Smooth muscle cell (in vitro differentiated cells): Measurements from ENCODE around the gene CDK13. TPM values are rescaled to one million over a fixed set of nuclear protein-coding genes. Genes with fewer than 3 reads are reported as not detected.
"Not testable (repeated sequence)": the region's sequence is repeated elsewhere in the genome, so short reads cannot be mapped to it uniquely, and the experiment has no call there.

Experiments
- DNase-seq: peaks from one replicate; lab custom pipeline; 2025; ENCODE audit not compliant: unreplicated experiment; lab: John Stamatoyannopoulos, UW
- H2AFZ ChIP-seq: fragments of 200-600 bp; sonication (generic); 2 replicates; pipeline ENCODE4 v1.6.0; 2016; ENCODE audit warnings: antibody characterized with exemption, low read depth, mild to moderate bottlenecking
- H3F3A ChIP-seq: fragments of 200-600 bp; sonication (generic); 2 replicates; pipeline ENCODE4 v1.6.0; 2017; ENCODE audit warnings: antibody characterized with exemption, low read depth
- H3K27ac ChIP-seq: fragments of 200-600 bp; sonication (generic); 2 replicates; pipeline ENCODE4 v1.5.1; 2016; ENCODE audit warnings: low read depth, mild to moderate bottlenecking
- H3K27me3 ChIP-seq: fragments of 200-600 bp; sonication (generic); 2 replicates; pipeline ENCODE4 v1.6.1; 2016; ENCODE audit warnings: low read depth, mild to moderate bottlenecking
- H3K36me3 ChIP-seq: fragments of 200-600 bp; sonication (generic); 2 replicates; pipeline ENCODE4 v1.5.1; 2016; ENCODE audit warnings: low read depth
- H3K4me1 ChIP-seq: fragments of 200-600 bp; sonication (generic); 2 replicates; pipeline ENCODE4 v1.5.1; 2016; ENCODE audit warnings: low read depth
- H3K4me2 ChIP-seq: fragments of 200-600 bp; sonication (generic); 2 replicates; pipeline ENCODE4 v1.6.0; 2016; ENCODE audit warnings: mild to moderate bottlenecking
- H3K4me3 ChIP-seq: fragments of 200-600 bp; sonication (generic); 2 replicates; pipeline ENCODE4 v1.5.1; 2016; ENCODE audit warnings: mild to moderate bottlenecking
- H3K79me2 ChIP-seq: fragments of 200-600 bp; sonication (generic); 2 replicates; pipeline ENCODE4 v1.6.0; 2016; ENCODE audit warnings: low read depth, mild to moderate bottlenecking
- H3K9ac ChIP-seq: fragments of 200-600 bp; sonication (generic); 2 replicates; pipeline ENCODE4 v1.6.0; 2016; ENCODE audit warnings: low read depth
- H3K9me3 ChIP-seq: fragments of 200-600 bp; sonication (generic); replicated peaks from 2 replicates; pipeline ENCODE4 v1.5.1; 2016; ENCODE audit warnings: low read depth
- H4K20me1 ChIP-seq: fragments of 200-600 bp; sonication (generic); 2 replicates; pipeline ENCODE4 v1.6.0; 2016; ENCODE audit warnings: low read depth
- WGBS: methylation state at CpG from one replicate; pipeline ENCODE4 v1.1.7; 2016; ENCODE audit warnings: low lambda C conversion rate; 5-methylcytosine and 5-hydroxymethylcytosine counted together
- polyA plus RNA-seq: library from polyadenylated mRNA; unstranded; fragments of >200 nt; fragmentation: Nextera tagmentation; extraction: Ambion mirVana; gene quantifications from 2 replicates; pipeline ENCODE4 v1.2.1, GENCODE V29; 2016
- total RNA-seq: library from RNA; depleted of rRNA; stranded (reverse); fragments of >200 nt; gene quantifications from 2 replicates; pipeline ENCODE4 v1.2.3, GENCODE V29; 2014
- TF ChIP-seq, protein P1 (sequence below): fragments of 200-600 bp; sonication (generic); IDR thresholded peaks from 2 replicates; pipeline ENCODE4 v1.5.1; 2017; ENCODE audit warnings: borderline replicate concordance, mild to moderate bottlenecking, antibody characterized with exemption; ENCODE audit not compliant: insufficient read depth, poor library complexity, severe bottlenecking

Gene CDK13
- total and polyA plus RNA-seq, 2 experiments from 2014 or later, result 15.9 to 70.0 TPM

DNA sequence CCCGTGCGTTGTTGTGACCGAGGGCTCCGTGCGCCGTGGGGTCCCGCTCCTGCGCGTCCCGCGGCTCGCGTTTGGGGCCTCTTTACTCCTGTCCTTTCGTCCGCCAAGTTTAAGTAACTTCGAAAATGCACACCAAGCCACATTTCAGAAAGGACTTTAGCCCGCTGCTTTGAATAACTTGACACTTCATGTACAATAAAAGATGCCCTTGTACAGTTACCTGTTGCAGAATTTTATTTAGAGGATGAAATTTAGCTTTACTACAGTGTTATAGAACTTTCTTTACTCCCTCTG, 185.2 kb downstream of the CDK13 start:
- Histone ChIP-seq H3K9me3 (no peaks in the 10 kb centered on the region), H3K4me3 (peak overlapping the region; percentile 75), H3K9ac (peak overlapping the region; percentile 93), H2AFZ (peak overlapping the region; percentile 88), H3K4me1 (peaks cover 11% of the 10 kb centered on the region), H3K79me2 (peaks cover 39% of the 10 kb centered on the region), H3K36me3 (no peaks in the 10 kb centered on the region), H3K27me3 (no peaks in the 10 kb centered on the region), H4K20me1 (peaks cover 26% of the 10 kb centered on the region), H3K4me2 (peak overlapping the region; percentile 90), H3K27ac (peak overlapping the region; percentile 77), H3F3A (no peaks in the 10 kb centered on the region)
- 11% methylated on average over 17 of the region's 17 CpGs for WGBS
- no peak for DNase-seq
- TF ChIP-seq, protein P1, sequence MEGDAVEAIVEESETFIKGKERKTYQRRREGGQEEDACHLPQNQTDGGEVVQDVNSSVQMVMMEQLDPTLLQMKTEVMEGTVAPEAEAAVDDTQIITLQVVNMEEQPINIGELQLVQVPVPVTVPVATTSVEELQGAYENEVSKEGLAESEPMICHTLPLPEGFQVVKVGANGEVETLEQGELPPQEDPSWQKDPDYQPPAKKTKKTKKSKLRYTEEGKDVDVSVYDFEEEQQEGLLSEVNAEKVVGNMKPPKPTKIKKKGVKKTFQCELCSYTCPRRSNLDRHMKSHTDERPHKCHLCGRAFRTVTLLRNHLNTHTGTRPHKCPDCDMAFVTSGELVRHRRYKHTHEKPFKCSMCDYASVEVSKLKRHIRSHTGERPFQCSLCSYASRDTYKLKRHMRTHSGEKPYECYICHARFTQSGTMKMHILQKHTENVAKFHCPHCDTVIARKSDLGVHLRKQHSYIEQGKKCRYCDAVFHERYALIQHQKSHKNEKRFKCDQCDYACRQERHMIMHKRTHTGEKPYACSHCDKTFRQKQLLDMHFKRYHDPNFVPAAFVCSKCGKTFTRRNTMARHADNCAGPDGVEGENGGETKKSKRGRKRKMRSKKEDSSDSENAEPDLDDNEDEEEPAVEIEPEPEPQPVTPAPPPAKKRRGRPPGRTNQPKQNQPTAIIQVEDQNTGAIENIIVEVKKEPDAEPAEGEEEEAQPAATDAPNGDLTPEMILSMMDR, result no peak

DNA sequence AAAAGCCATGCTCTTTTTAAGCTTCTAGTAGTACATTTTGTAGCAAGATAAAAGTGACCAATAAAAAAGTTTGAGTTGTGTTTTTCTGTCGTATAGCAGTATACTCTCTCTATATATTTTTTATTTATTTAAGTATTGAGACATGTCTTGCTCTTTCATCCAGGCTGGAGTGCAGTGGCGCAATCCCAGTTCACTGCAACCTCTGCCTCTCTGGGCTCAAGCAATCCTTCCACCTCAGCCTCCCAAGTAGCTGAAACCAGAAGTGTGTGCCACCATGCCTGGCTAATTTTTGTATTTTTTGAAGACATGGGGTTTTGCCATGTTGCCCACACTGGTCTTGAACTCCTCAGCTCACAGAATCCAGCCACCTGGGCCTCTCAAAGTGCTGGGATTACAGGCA, 187.5 kb downstream of the CDK13 start:
- 90% methylated on average over 2 of the region's 2 CpGs for WGBS
- Histone ChIP-seq H3K9ac (no peak overlapping the region), H3K4me2 (no peak overlapping the region), H3K79me2 (peaks cover 16% of the 10 kb centered on the region), H3K4me3 (no peak overlapping the region), H3K27ac (no peak overlapping the region), H2AFZ (no peak overlapping the region), H4K20me1 (peaks cover 8% of the 10 kb centered on the region), H3K36me3 (no peaks in the 10 kb centered on the region), H3K9me3 (no peaks in the 10 kb centered on the region), H3F3A (no peaks in the 10 kb centered on the region), H3K4me1 (peaks cover 11% of the 10 kb centered on the region), H3K27me3 (no peaks in the 10 kb centered on the region)
- DNase-seq, result no peak
- TF ChIP-seq, protein P1, result no peak

DNA sequence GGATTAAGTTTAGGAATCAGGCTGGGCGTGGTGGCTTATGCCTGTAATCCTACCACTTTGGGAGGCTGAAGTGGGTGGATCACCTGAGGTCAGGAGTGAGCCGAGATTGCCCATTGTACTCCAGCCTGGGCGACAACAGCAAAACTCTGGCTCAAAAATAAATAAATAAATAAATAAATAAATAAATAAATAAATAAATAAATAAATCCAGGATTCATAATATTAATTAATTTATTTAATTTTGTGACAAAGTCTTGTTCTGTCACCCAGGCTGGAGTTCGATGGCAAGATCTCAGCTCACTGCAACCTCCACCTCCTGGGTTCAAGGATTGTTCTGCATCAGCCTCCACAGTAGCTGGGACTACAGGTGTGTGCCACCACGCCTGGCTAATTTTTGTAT, 188.9 kb downstream of the CDK13 start:
- H3F3A ChIP-seq, result no peaks in the 10 kb centered on the region
- no peaks in the 10 kb centered on the region for H3K9me3 ChIP-seq
- no peak overlapping the region for H2AFZ ChIP-seq
- TF ChIP-seq, protein P1, result no peak
- peaks cover 2% of the 10 kb centered on the region for H3K79me2 ChIP-seq
- H3K4me2 ChIP-seq, result no peak overlapping the region
- no peaks in the 10 kb centered on the region for H3K36me3 ChIP-seq
- no peaks in the 10 kb centered on the region for H3K27me3 ChIP-seq
- no peak for DNase-seq
- H3K4me1 ChIP-seq, result no peaks in the 10 kb centered on the region
- H3K4me3 ChIP-seq, result no peak overlapping the region
- 96% methylated on average over 5 of the region's 5 CpGs for WGBS
- no peak overlapping the region for H3K9ac ChIP-seq
- no peaks in the 10 kb centered on the region for H4K20me1 ChIP-seq
- no peak overlapping the region for H3K27ac ChIP-seq

DNA sequence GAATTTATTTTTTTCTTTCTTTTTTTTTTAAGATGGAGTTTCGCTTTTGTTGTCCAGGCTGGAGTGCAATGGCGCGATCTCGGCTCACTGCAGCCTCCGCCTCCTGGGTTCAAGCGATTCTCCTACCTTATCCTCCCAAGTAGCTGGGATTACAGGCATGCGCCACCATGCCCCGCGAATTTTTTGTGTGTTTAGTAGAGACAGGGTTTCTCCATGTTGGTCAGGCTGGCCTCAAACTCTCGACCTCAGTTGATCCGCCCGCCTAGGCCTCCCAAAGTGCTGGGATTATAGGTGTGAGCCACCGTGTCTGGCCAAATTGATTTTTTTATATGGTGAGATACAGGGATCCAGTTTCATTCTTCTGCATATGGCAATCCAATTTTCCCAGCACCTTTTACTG, 189.8 kb downstream of the CDK13 start:
- H3K9me3 ChIP-seq, H3K27ac ChIP-seq, H3K27me3 ChIP-seq, H2AFZ ChIP-seq, DNase-seq, H3K4me3 ChIP-seq, H3K9ac ChIP-seq, H3K79me2 ChIP-seq, H3K36me3 ChIP-seq, H3F3A ChIP-seq, H3K4me1 ChIP-seq, H3K4me2 ChIP-seq, H4K20me1 ChIP-seq: not testable (repeated sequence)
- WGBS, result 97% methylated on average over 13 of the region's 13 CpGs

DNA sequence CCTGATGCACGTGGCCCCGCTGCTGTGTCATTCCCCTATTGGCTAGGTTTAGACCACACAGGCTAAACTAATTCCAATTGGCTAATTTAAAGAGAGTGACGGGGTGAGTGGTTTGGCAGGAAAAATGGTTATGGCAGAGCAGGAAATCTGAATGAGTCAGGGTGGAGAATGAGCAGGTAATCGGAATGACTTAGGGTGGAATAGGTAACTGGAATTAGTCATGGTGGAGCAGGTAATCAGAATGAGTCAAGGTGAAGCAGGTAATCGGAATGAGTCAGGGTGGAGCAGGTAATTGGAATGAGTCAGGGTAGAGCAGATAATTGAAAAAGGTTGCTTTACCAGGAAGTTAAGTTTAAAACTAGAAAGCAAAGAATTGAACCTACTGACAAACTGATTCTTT, 191.9 kb downstream of the CDK13 start:
- H2AFZ ChIP-seq, H3K4me2 ChIP-seq, H3K4me1 ChIP-seq, H3K27me3 ChIP-seq, H3K4me3 ChIP-seq, H3F3A ChIP-seq, H4K20me1 ChIP-seq, H3K79me2 ChIP-seq, H3K9me3 ChIP-seq, H3K36me3 ChIP-seq, DNase-seq: not testable (repeated sequence)
- 77% methylated on average over 5 of the region's 5 CpGs for WGBS
- Histone ChIP-seq H3K9ac (peak overlapping the region; percentile 58), H3K27ac (peak overlapping the region; percentile 74)

DNA sequence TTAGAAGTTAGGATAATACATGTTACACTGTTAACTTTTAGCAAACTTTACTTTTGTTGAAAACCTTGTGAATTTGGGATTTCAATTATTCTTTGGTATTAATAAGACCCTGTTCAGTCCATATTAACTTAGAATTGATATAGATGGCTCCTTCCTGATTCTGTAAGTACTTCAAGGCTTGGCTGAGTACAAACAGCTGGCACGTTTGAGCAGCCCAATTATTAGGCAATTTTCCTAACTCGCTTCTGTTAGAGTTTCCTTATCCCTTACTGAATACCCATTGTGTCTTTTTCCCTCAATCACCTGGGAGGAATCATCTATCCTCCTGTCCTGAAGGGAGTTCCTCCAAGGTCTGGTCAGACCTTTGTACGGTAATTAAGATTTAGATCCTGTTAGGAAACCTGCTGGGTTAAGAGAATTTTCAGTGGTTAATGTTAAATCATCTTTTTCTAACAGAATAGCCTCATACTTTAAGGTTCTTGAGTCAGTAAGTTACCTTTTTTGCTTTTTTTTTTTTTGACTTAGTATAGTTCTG, 195.6 kb downstream of the CDK13 start:
- H3K4me3 ChIP-seq, H3K4me1 ChIP-seq, H4K20me1 ChIP-seq, H3K27ac ChIP-seq, H3K9ac ChIP-seq, H3K27me3 ChIP-seq, H3K36me3 ChIP-seq, H2AFZ ChIP-seq, H3K79me2 ChIP-seq, H3F3A ChIP-seq, DNase-seq, H3K9me3 ChIP-seq, H3K4me2 ChIP-seq: not testable (repeated sequence)
- WGBS, result 89% methylated on average over 3 of the region's 3 CpGs
